Stimulated activated CD8-positive, alpha-beta memory T cell treated with anti-CD3 and anti-CD28 coated beads, Interleukin-4, amount 100 ng/mL, for 1 hour (primary cell): ENCODE data around the gene IAPP.
"Not testable (repeated sequence)": the region's sequence is repeated elsewhere in the genome, so short reads cannot be mapped to it uniquely, and the experiment has no call there.

ENCODE experiments used
- DNase-seq, 2 donors: peaks; one replicate each; pipeline ENCODE4 v3.0.0-alpha.2; 2020; ENCODE audit warnings: low read depth in 2 of 2, low spot score in 1 of 2

Gene IAPP

GRCh38 chr12:21379218-21379617, 6.5 kb downstream of the IAPP start:
- no peak for DNase-seq

GRCh38 chr12:21381320-21381719, 8.6 kb downstream of the IAPP start:
- not testable (repeated sequence) for DNase-seq

- DNase-seq: no peak
Observed at GRCh38 chr12:21384261-21384660, 11.6 kb downstream of the IAPP start.

- no peak for DNase-seq
Observed at GRCh38 chr12:21387174-21387573, 14.5 kb downstream of the IAPP start.

GRCh38 chr12:21392384-21392783, 19.7 kb downstream of the IAPP start:
- no peak for DNase-seq

- not testable (repeated sequence) for DNase-seq
Observed at GRCh38 chr12:21394828-21395626, 22.3 kb downstream of the IAPP start.

- DNase-seq: no peak
Observed at GRCh38 chr12:21413369-21414277, 40.9 kb downstream of the IAPP start.

GRCh38 chr12:21416511-21417121, 43.9 kb downstream of the IAPP start:
- no peak for DNase-seq

- DNase-seq: not testable (repeated sequence)
Observed at GRCh38 chr12:21418398-21418797, 45.7 kb downstream of the IAPP start.

- not testable (repeated sequence) for DNase-seq
Observed at GRCh38 chr12:21419009-21419699, 46.5 kb downstream of the IAPP start.

- no peak for DNase-seq
Observed at GRCh38 chr12:21428241-21428640, 55.5 kb downstream of the IAPP start.
